Adrenal gland (tissue), 5 donors: ENCODE data around the gene AXL.

ENCODE experiments used
- POLR2A ChIP-seq, 2 donors: fragments of 450-650 bp; IDR thresholded peaks; one replicate each; pipeline ENCODE4 v1.6.1; 2017; ENCODE audit warnings: antibody characterized with exemption in 2 of 2, mild to moderate bottlenecking in 2 of 2, moderate library complexity in 1 of 2
- TF ChIP-seq, protein P1 (sequence below), 6 experiments: fragments of 450-650 bp in 4 of 6; fragments of 200-600 bp in 2 of 6; sonication (generic) in 1 of 6; IDR thresholded peaks; 1 replicate in 5 of 6; 2 replicates in 1 of 6; pipeline versions ENCODE4 v1.5.1 to v1.8.0; 2016 to 2021; ENCODE audit warnings: antibody characterized with exemption in 6 of 6, mild to moderate bottlenecking in 2 of 6, moderate library complexity in 1 of 6
- donor health status: DM: no; HTN: no; CAD: no.

DNA sequence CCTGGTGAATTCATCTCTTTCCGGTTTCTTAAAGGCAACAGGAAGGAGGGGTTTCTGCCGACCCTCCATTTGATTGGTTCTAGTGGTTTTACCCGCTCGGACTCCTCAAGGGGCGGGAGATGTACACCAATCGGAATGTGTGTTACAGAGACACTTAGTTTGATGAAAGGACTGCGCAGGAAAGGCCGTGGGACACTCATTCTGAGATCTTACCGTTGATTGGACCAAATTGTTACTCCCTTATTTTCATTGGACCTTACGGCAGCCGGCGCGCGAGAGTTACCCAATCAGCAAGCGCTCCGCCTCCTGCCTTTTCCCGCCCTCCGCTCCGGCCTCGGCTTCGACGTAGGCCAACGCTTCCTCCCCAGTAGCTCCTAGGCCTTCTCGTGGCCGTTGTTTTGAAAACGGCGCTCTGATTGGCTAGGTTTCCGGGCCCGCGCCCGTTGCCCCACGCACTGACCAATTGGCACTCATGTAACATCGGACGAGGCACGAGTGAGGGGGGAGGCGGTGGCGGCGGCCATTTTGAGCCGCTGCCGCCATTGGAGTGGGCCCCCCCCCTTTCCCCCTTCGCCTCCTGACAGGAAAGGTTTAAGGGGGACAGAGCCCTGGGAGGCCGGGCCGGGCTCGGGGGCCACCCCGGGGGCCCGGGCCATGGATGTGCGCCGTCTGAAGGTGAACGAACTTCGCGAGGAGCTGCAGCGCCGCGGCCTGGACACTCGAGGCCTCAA is 45.0 kb downstream of the AXL start, which contains the start of gene HNRNPUL1:
- no peak for TF ChIP-seq POLR2A (IDR thresholded peaks at IDR 0.05)
- TF ChIP-seq, protein P1, sequence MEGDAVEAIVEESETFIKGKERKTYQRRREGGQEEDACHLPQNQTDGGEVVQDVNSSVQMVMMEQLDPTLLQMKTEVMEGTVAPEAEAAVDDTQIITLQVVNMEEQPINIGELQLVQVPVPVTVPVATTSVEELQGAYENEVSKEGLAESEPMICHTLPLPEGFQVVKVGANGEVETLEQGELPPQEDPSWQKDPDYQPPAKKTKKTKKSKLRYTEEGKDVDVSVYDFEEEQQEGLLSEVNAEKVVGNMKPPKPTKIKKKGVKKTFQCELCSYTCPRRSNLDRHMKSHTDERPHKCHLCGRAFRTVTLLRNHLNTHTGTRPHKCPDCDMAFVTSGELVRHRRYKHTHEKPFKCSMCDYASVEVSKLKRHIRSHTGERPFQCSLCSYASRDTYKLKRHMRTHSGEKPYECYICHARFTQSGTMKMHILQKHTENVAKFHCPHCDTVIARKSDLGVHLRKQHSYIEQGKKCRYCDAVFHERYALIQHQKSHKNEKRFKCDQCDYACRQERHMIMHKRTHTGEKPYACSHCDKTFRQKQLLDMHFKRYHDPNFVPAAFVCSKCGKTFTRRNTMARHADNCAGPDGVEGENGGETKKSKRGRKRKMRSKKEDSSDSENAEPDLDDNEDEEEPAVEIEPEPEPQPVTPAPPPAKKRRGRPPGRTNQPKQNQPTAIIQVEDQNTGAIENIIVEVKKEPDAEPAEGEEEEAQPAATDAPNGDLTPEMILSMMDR (IDR thresholded peaks at IDR 0.05): peak in 3 of 6 experiments; percentile 13 to 28 (median 13)
